HG02884 (cell line): ENCODE data around the gene ATP2B2.

Source experiments
- ATAC-seq: cut with Tn5 transposase; IDR thresholded peaks from one replicate; pipeline ENCODE4 v1.9.1; 2021; ENCODE audit warnings: mild to moderate bottlenecking, moderate library complexity; ENCODE audit not compliant: unreplicated experiment

ATP2B2 gene

GRCh38 chr3:10530241-10530640 is 24.9 kb upstream of the ATP2B2 start:
- no peak for ATAC-seq

- no peak for ATAC-seq
Measured at GRCh38 chr3:10529809-10530208, 24.4 kb upstream of the ATP2B2 start.

- ATAC-seq: no peak
Measured at GRCh38 chr3:10528046-10528445, 22.7 kb upstream of the ATP2B2 start.

- no peak for ATAC-seq
Measured at GRCh38 chr3:10527295-10528001, 22.1 kb upstream of the ATP2B2 start.

- no peak for ATAC-seq
Measured at GRCh38 chr3:10526366-10526765, 21.0 kb upstream of the ATP2B2 start.

- no peak for ATAC-seq
Measured at GRCh38 chr3:10524799-10525301, 19.5 kb upstream of the ATP2B2 start.

GRCh38 chr3:10524270-10524669 is 18.9 kb upstream of the ATP2B2 start:
- no peak for ATAC-seq

GRCh38 chr3:10523561-10523960 is 18.2 kb upstream of the ATP2B2 start:
- no peak for ATAC-seq

GRCh38 chr3:10522646-10523303 is 17.4 kb upstream of the ATP2B2 start:
- no peak for ATAC-seq

GRCh38 chr3:10521772-10522441 is 16.5 kb upstream of the ATP2B2 start:
- no peak for ATAC-seq

GRCh38 chr3:10520072-10520471 is 14.7 kb upstream of the ATP2B2 start:
- ATAC-seq: no peak

GRCh38 chr3:10519236-10519635 is 13.8 kb upstream of the ATP2B2 start:
- ATAC-seq: no peak

GRCh38 chr3:10518506-10519150 is 13.2 kb upstream of the ATP2B2 start:
- ATAC-seq: no peak

GRCh38 chr3:10517627-10518026 is 12.2 kb upstream of the ATP2B2 start:
- ATAC-seq: no peak

- ATAC-seq: no peak
Measured at GRCh38 chr3:10516544-10517452, 11.4 kb upstream of the ATP2B2 start.

- ATAC-seq: no peak
Measured at GRCh38 chr3:10515884-10516495, 10.6 kb upstream of the ATP2B2 start.

- ATAC-seq: no peak
Measured at GRCh38 chr3:10515396-10515795, 10.0 kb upstream of the ATP2B2 start.

- no peak for ATAC-seq
Measured at GRCh38 chr3:10514407-10515069, 9.2 kb upstream of the ATP2B2 start.

- ATAC-seq: no peak
Measured at GRCh38 chr3:10513306-10513705, 7.9 kb upstream of the ATP2B2 start.
